ENCODE measurements around the gene GRM5.

The GRM5 gene

DNA sequence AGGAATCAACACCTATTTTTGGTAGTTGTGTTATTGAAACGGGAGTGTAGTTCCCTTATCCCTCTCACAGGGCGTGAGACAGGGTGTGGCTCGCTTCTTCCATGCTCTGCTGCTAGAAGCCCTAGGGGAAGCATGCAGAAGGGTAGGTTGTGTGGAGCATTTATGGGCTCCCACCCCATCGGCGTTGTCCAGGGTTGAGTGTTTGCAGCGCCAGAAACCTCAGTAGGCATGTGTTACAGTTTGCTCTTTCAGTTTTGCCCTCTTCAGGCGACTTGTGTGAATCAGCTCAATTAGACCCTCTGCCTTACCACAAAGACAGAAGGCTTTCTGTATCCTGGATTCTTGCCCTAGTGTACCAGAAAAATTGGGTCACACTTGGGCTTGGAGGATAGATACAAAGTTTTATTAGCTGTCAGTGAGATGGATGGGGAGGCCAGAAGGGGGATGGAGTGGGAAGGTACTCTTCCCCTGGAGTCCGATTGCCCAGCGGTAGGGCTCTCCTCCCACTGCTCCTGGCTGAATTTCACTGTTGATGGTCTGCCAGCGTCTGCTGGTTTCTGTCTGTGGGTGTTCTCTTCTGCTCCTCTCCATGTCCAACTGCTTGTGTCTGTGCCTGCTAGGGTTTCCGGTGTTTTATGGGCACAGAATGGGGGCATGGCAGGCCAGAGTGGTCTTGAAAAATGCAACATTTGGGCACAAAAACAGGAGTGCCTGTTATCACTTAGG lies 369.9 kb downstream of the GRM5 start:
- DNase-seq = no peak

DNA sequence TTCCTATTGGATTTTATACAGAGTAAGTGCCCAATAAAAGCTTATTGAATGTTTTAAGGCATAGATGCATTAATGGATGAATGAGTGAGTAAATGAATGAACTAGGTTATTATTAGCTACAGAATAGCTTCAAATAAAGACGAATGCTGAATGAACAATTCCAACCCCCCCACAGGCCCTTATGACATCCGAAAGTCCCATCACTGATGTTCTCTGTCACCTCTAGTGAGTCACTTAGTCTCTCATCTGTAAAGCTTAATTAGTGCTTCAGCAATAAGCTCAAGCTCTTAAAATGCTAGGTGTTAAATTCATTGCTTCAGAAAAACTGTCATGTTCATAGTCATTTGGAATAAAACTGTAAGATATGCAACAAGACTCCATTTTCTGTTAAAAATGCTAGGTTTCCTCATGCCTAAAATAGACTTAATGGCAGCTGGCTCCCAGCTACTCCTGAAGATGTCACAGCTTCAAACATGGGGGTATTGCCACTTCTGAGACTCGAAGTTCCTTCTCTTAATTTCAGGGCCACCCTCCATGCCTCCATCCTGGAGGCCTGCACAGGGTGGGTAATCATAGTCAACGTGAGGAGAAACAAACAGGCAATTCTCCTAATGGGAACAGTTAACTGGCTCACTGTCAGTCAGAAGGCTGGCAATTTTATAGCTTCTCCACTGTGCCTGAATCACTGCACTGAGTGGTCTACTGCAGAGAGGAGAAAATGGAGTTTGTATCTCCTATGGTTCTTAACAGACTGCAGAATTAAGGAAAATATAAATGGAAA lies 373.3 kb downstream of the GRM5 start:
- DNase-seq = no peak

DNA sequence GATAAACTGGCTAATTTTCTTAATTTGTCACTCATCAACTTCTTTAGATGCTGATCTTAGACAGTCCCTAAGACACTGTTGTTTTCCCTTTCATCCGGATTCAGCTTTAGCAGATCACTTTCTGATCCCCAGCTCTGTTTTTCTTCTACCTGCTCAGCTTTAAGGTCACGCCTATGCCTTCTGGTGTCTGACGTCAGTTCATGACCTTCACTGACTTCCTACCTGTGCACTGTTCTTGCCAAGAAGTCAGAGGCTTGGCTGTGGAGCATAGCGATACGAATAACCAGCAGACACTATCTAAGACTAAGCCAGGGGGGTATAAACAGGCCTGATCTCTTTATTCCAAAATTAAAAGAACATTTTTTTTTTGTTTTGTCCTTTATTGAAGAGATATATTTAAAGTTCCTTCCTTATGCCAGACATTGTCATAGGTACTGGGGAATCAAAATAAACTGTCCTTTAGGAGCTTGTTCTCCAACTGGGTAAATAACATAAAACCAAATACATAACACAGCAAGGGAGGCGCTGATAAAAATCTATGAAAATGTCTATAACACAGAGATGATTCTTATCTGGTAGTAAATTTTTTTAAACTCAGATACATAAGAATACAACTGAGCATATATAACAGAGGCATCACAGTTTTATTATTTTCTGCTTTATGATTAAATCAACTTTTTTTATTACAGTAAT lies 376.1 kb downstream of the GRM5 start:
- DNase-seq = peak in 1 of 2 experiments; percentile 13

DNA sequence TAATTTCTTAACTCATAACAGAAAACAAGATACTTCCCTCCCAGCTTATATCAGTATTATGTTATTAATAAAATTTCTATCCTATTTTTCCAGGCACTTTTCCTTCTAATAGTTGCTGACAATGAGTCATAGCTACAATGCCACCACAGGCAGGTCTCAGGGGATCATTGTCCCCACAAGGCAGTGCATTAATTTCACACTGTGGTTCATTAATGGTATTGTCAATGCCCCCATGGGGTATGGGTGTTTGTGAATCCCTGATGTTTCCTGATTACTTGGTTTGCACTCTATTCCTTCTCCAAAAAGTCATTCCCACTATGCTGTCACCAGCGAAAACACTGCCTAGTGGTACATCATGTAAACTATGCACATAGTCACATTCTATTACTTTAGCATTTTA lies 382.8 kb downstream of the GRM5 start:
- DNase-seq = no peak

DNA sequence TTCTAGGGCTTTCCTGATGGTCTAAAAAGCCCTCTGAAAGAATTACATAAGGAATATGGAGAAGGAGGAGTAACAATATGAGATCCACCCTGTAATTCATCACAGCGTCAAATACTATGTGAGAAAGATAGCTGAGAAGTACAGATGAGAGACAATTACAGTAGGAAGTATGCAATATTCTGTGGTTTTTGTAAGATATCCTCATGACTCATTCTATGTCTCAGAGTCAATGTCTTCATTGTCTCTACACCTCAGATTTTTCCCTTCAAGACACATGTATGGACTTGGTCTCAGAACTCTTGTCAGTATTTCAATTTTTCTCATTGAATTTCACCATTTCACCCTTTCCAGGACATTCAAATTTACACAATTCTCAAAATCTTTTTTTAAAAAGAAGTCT lies 385.0 kb downstream of the GRM5 start:
- no peak for DNase-seq

DNA sequence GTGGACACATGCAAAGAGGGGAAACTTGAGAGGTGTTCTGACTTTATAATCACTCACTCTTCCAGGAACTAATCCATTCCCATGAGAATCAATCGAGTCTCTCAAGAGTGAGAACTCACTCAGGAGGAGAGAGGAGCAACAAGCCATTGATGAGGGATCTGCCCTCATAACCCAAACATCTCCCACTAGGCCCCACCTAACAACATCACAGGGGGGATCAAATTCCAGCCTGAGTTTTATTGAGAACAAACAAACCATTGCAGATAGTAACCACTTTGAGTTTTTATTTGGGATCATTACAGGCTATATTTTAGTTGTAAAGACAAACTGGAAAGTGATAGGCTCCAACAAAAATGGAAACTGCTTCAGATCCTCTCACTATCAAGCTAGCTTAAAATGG lies 399.4 kb downstream of the GRM5 start:
- DNase-seq = peak in 1 of 2 experiments; percentile 5

DNA sequence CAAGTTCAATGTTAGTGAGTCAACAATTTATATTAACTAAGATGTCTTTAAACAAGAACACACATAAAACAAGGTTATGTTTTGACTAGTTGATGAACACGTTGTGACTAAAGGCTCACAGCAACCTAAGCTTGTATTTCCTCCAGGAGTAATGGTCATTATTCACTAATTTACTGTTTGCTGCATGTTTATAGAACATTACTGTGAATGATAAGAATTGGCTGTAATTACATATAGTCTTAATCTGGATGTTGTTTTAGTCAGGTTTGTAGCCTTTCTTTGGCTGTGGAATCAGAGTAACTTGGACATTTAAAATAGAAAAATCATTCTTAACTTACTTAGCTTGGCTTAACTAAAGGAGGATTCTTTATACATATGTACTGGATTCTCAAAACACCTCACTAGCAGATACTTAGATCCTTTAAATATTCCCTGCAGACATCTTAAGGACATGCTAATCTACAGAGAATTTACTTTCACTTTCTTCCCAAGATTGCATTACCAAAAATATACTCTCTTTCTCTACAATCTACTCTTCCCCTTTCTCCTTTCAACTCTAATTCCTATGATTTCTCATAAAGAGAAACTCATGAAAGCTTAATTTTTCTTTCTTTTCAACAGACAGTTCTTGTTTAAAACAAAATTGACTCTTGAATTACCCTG lies 408.6 kb downstream of the GRM5 start:
- no peak for DNase-seq

DNA sequence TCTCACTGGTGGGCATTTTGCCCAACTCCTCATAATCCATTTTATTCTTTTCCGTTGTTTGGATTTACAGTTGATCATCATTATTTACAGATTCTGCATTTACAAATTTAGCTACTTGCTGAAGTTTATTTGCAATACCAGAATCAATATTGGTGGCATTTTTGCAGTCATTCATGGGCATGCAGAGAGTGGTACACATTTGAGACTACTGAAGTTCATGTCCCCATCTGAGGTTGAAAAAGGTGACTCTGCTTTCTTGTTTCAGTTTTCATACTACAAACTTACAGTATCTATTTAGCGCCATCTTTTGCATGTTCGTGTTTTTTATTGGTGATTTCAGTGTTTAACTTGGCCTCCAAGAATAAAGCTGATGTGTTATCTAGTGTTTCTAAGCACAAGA lies 409.5 kb downstream of the GRM5 start:
- no peak for DNase-seq

DNA sequence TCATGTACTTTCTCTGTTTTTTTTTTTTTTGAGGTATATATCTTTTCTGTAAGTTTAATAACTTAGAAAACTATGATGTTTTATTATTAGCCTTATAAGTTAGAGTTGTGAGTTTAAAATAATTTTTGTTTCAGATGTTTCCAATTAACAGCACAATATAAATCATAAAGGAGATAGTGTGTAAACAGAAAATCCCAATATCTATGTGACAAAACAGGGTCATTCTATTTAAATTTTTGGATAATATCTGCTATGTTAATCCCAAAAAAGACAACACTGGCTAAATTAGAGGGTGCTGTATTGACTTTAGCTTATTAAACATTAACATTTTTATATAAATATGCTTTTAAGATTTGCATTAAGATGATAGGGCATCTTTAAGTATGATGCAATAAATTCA lies 410.1 kb downstream of the GRM5 start:
- no peak for DNase-seq

DNA sequence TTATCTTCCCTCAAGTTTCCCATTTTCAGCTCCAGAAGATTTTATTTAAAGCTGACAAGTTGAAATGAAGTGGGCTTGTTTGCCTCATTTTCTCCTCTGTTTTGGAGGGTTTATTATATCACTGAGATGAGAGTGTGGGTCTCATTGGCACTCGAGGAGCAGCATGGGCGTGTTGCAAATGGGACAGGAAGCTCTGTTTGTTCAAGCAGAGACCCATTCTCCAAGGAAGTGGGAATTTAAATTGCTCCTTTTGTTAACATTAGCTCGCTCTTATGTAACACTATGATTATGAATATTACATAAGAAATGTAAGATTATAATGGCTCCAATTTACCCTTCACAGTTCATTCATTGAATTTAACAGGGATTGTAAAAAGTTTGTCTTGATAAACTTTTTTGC lies 410.6 kb downstream of the GRM5 start:
- no peak for DNase-seq

DNA sequence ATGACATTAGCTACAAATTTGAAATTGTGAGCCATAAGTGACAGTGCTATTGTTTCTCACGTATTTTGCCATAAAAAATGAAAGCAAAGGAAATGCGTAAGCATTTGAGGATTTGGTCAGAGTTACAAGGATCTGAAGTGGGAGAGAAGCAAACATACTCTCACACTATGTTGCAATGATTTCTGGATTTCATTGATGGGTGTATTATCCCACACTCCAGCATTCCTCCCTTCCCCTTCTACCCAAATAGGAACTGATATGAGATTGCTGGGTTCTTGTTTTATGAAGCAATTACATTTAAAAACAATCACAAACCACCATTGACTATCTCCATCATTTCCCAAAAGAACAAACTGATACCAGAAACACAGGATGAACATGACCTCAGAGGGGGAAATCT lies 414.2 kb downstream of the GRM5 start:
- DNase-seq = no peak

DNA sequence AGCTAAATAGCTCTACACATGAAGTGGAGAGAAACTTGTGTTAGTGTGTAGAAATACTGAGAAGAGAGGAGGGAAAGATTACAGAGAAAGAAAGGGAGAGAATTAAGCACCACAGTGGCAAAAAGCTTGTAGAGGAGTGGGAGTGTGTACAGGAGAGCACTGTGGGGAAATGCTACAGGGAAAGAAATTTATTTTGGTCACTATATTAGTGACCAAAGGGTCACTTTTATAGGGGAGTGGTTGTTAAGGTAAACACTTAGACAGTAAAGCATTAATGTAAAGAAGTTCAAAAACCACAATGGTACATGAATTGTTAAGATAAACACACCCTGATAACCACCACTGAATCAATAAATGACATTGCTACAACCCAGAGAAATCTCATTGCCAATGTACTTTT lies 421.1 kb downstream of the GRM5 start:
- no peak for DNase-seq

DNA sequence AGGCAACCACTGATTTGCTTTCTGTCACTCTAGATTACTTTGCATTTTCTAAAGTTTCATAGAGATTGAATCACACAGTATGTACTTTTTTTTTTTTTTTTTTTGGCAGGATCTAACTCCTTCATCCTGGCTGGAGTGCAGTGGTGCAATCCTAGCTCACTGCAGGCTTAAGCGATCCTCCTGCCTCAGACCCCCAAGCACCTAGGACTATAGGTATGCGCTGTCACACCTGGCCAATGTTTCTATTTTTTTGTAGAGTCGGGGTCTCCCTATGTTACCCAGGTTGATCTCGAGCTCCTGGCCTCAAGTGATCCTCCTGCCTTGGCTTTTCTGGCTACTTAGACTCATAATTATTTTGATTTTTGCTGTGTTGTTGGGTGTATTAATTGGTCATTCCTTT lies 433.6 kb downstream of the GRM5 start:
- no peak for DNase-seq

DNA sequence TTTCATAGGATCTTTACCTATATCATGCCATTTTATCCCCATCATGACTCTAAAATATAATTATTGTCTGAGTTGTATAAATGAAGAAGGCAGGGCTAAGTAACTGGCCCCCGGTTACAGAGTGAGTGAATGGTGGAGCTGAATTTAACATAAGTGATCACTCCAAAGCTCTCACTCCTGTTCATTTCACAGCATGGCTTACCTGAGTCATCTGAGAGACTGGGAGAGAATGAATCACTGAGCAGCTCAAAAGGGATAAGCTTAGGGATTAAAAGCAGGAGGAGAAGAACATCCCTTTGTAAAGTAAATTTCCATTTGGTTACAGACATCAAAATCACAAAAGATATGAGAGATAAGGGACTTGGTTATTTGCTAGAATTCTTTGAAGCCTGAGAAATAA lies 434.3 kb downstream of the GRM5 start:
- DNase-seq = no peak

DNA sequence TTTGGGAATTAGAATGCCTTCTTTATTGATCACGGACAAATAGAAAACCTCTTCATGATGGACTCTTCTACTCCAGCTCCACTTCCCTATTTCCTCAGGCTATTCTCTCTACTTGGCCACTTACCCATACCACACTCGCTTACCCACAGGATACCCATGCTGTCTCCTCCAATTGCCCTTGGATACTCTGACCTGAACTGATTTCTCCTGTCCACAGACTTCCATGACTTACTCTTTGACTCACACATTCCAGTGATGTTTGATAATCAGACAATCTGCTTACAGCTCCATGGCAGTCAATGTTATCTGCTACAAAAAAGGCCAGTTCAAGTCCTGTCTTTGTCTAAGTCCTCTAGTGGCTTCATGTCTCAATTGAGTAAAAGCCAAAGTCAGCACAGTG lies 436.3 kb downstream of the GRM5 start:
- DNase-seq = no peak

DNA sequence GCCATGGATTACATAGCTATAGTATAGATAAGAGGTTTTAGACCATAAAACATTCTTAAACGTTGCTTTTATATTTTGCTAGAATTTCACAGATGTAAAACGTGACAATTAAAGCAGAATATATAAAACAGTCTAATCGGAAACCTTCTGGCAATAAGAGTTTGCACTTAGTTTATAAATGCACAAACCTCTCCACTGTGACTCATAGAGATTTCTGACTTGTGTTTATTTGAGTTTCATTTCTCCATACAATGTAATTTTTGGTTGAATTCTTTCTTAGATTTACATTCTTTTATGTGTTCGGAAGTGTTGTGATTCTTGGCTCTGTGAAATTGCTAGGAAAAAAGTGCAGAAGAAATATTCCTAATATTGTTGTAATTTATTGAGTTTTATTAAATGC lies 439.6 kb downstream of the GRM5 start:
- no peak for DNase-seq

DNA sequence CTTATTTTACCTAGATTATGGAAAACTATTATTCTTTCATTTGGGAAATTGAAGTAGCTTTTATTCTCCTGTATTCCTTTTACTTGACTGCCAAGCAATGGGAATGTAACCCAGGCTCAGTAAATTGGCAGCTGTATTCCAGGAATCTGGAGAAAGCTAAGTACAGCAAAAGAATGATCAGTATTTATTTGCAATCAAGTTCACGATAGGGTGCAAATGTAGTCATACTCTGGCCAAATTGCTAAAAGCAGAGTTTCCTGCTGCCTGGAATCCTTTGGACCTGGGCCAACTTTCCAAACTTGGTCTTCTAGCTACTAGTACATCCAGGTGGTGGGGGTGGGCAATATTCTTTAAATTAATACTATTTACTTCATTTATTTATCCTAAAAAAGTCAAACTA lies 442.3 kb downstream of the GRM5 start:
- no peak for DNase-seq

DNA sequence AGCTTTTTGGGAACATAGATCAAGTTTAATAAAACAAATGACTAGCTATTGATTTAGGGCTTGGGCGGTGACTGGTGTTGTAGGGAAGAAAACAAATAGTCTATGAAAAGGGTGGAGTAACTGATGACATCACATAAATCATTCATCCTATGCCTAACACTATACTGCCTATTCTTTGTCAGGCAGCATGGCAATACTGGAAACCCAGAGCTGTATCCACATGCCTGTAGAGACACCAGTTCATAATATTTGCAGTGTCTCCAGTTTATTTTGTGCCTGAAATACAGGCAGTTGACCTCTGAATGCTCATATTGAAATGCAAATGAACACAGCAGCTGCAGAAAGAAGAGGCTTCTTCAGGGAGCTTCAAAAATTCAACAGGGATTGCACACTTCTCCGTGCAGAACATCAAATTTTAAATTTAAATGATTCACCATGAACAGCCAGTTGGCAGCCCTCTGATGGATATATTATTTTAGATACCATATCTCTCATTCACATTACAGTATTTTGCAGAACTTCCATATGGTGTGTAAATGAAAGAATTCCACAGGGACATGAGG lies 445.1 kb downstream of the GRM5 start:
- peak; percentile 69 to 70 for DNase-seq

DNA sequence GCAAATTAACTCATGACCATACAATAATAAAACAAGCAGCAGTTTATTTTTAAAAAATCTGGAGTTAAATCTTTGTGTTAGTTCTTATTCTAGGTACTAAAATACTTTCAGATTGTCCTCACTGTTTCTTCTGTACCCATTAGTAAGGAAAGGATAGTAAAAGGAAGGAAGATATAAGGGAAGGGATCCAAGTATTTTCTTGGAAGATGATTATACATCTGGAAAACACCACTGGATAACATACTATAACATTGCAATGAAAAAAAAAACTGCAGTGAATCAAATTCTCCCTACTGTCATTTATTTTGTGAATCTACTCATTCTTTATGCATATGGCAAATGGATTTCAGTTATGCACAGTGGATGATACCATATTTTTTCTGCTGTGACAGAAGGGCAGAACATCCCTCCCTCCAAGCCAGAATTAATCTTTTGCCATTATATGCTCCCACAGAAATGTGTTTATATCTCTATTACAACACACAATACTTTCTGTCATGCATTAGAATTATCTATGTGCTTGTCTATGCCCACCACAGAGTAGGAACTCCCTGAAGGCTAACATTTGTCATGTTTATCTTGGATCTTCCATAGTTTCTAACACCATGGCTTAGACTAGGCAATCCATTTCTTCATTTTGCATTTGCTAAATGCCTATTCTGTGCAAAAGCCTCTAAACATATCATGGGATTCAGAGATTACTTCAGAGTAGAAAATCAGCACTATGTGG lies 446.0 kb downstream of the GRM5 start:
- no peak for DNase-seq

DNA sequence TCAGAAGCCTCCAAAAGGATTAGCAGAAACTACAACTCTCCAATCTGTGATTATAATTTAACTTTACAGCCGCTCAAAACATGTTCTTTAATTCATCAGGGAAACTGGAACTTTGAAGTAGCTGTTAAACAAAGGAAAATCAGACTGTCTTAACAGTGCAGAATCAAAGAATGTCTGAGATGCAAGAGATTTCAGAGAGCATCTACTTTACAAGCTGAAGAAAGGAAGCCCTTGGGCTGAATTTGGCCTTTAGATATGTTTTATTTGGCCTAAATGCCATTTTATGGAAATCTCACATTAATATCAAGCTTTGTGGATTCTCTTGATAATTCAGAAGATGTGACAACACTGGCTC lies 446.7 kb downstream of the GRM5 start:
- DNase-seq = no peak

DNA sequence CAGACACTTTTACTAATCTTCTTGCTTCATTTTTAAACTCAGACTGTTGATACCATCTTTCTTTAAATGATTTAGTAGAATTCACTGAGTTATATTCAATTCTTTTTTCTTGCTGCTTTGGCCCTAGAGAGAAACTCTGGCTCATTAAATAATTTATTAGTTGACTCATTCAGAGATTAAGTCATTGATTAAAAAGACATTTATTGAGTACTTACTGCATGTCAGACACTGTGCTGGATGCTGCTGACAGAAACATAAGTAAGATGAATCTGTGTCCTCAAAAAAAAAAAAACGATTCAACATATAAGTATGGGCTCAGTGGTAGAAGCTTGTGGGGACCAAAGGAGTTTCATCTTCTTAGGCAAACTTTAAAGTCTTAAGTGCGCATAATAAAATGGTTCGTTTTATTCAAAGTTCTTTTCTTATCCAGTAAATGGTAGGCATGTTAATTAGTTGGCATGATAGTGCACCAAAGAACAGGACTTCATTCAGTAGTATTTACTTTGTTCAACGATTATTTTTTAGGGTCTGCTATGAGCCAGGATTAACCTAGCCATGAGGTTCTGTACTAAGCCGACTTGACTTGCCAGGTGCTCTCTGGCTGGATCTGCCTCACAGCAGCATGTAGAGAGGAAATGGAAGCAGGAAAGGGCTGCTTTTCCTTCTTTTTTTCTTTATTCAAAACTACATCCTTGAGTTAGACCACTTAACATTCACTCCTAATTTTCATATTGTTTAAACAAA lies 447.3 kb downstream of the GRM5 start:
- peak; percentile 16 to 48 for DNase-seq

DNA sequence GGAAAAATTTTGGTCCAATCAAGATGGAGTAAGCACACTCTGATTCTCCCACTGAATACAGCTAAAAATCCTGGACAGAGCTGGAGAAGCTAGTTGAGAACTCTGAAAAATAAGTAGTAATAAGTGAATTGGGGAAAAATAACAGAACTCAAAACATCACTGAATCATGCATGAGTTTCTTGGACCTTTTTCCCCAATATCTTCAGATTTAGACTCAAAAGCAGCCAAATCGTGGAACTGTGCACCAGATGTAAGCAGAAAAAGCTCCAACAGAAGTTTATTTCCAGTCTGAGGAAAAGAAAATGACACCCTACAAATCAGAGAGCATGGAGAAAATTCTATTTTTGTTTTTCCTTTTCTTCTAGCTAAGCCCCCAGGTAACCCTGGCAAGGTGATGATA lies 448.6 kb downstream of the GRM5 start:
- DNase-seq = no peak

All from NCI-H526 (cell line).